Dermis microvascular lymphatic vessel endothelial cell (primary cell): ENCODE measurements around the gene RIOK2. TPM values are rescaled to one million over a fixed set of nuclear protein-coding genes. Genes with fewer than 3 reads are reported as not detected.
"Not testable (repeated sequence)": the region's sequence is repeated elsewhere in the genome, so short reads cannot be mapped to it uniquely, and the experiment has no call there.

ENCODE experiments used
- DNase-seq, 2 donors: peaks; one replicate each; pipeline versions ENCODE4 v3.0.0 to v3.0.0-alpha.2; 2010; ENCODE audit warnings: low read depth in 2 of 2
- total RNA-seq: library from RNA; depleted of rRNA; stranded (reverse); fragments of >200 nt; gene quantifications from 2 replicates; pipeline ENCODE4 v1.2.1, GENCODE V29; 2014

The RIOK2 gene
- total RNA-seq, 1 donor from 2014 or later, result 14.8 TPM

- no peak for DNase-seq
Measured at GRCh38 chr5:97167435-97167834, 15.6 kb downstream of the RIOK2 start.

- no peak for DNase-seq
Measured at GRCh38 chr5:97165726-97166125, 17.3 kb downstream of the RIOK2 start.

- DNase-seq, result no peak
Measured at GRCh38 chr5:97164846-97165245, 18.2 kb downstream of the RIOK2 start.

GRCh38 chr5:97163790-97164285 lies 19.2 kb downstream of the RIOK2 start:
- DNase-seq, result no peak

- DNase-seq, result peak; percentile 12 to 24
Measured at GRCh38 chr5:97163360-97163764, 19.7 kb downstream of the RIOK2 start.

GRCh38 chr5:97162045-97162444 lies 21.0 kb downstream of the RIOK2 start:
- peak; percentile 82 to 87 for DNase-seq

- no peak for DNase-seq
Measured at GRCh38 chr5:97157689-97158088, 25.4 kb downstream of the RIOK2 start.

- no peak for DNase-seq
Measured at GRCh38 chr5:97151370-97151769, 31.7 kb downstream of the RIOK2 start.

- no peak for DNase-seq
Measured at GRCh38 chr5:97150401-97150800, 32.6 kb downstream of the RIOK2 start.

GRCh38 chr5:97149709-97150108 lies 33.3 kb downstream of the RIOK2 start:
- no peak for DNase-seq

- no peak for DNase-seq
Measured at GRCh38 chr5:97148288-97148687, 34.8 kb downstream of the RIOK2 start.

- DNase-seq, result no peak
Measured at GRCh38 chr5:97143704-97144103, 39.3 kb downstream of the RIOK2 start.

GRCh38 chr5:97142521-97143254 lies 40.4 kb downstream of the RIOK2 start, which contains the start of gene LIX1:
LIX1 (minus strand) TSS chr5:97142611; CDS start chr5:97142576, 35 bp downstream.
- peak; percentile 36 to 61 for DNase-seq

GRCh38 chr5:97141539-97141938 lies 41.5 kb downstream of the RIOK2 start:
- DNase-seq, result no peak

GRCh38 chr5:97141031-97141430 lies 42.0 kb downstream of the RIOK2 start:
- no peak for DNase-seq

GRCh38 chr5:97140250-97140649 lies 42.8 kb downstream of the RIOK2 start:
- DNase-seq, result not testable (repeated sequence)

- DNase-seq, result no peak
Measured at GRCh38 chr5:97136475-97136874, 46.6 kb downstream of the RIOK2 start.

- no peak for DNase-seq
Measured at GRCh38 chr5:97135868-97136267, 47.2 kb downstream of the RIOK2 start.

- no peak for DNase-seq
Measured at GRCh38 chr5:97134634-97135033, 48.4 kb downstream of the RIOK2 start.

GRCh38 chr5:97133101-97133500 lies 49.9 kb downstream of the RIOK2 start:
- no peak for DNase-seq

GRCh38 chr5:97131921-97132320 lies 51.1 kb downstream of the RIOK2 start:
- DNase-seq, result no peak

GRCh38 chr5:97131139-97131710 lies 51.8 kb downstream of the RIOK2 start:
- no peak for DNase-seq

- DNase-seq, result peak; percentile 1 to 70
Measured at GRCh38 chr5:97127727-97128126, 55.3 kb downstream of the RIOK2 start.
